OCI-LY7 (cell line): ENCODE data around the gene HYI.

Source experiments
- CTCF ChIP-seq: fragments of 200-600 bp; sonication (generic); conservative IDR thresholded peaks from 2 replicates; pipeline ENCODE4 v1.5.1; 2014; ENCODE audit warnings: mild to moderate bottlenecking, antibody characterized with exemption, low read length, moderate library complexity, mixed read lengths
- EZH2phosphoT487 ChIP-seq: fragments of 200-600 bp; sonication (generic); IDR thresholded peaks from 2 replicates; pipeline ENCODE4 v1.6.1; 2018; ENCODE audit warnings: low read depth, borderline replicate concordance, mild to moderate bottlenecking, mixed run types, antibody characterized with exemption, low read length, moderate library complexity, mixed read lengths

- TF ChIP-seq CTCF (no peak), EZH2phosphoT487 (no peak)
Observed at GRCh38 chr1:43499898-43500297, 46.2 kb upstream of the HYI start.
